ENCODE results near the gene SGCD. TPM values are rescaled to one million over a fixed set of nuclear protein-coding genes. Genes with fewer than 3 reads are reported as not detected.

SGCD gene
- total and polyA plus RNA-seq, 12 donors, result 1.0 to 30.4 (median 9.4) TPM

GRCh38 chr5:156758011-156758791, 431.2 kb downstream of the SGCD start:
- Histone ChIP-seq H3K4me3 (no peak overlapping the region), H3K9me3 (replicated peaks in 1 of 3) (no peaks in the 10 kb centered on the region), H3K36me3 (replicated peaks in 1 of 2) (no peaks in the 10 kb centered on the region), H3K27me3 (no peaks in the 10 kb centered on the region), H3K27ac (no peak overlapping the region), H3K4me1 (replicated peaks in 1 of 2) (no peaks in the 10 kb centered on the region)
- DNase-seq, result no peak
- TF ChIP-seq POLR2A (IDR thresholded peaks at IDR 0.05) (no peak), CTCF (IDR thresholded peaks at IDR 0.05) (no peak)
- intact Hi-C loops (cut with DNase I), result no loop called here
- WGBS, 4 donors, result 76 to 92% (median 84%) methylated on average over 2 of the region's 2 CpGs

GRCh38 chr5:156759156-156759555, 432.2 kb downstream of the SGCD start:
- intact Hi-C loops (cut with DNase I), result no loop called here
- H3K4me1 ChIP-seq (replicated peaks in 1 of 2), result no peaks in the 10 kb centered on the region

GRCh38 chr5:156762771-156763170, 435.8 kb downstream of the SGCD start:
- Histone ChIP-seq H3K27ac (no peak overlapping the region), H3K36me3 (replicated peaks in 1 of 2) (no peaks in the 10 kb centered on the region), H3K9me3 (replicated peaks in 1 of 3) (no peaks in the 10 kb centered on the region), H3K27me3 (no peaks in the 10 kb centered on the region), H3K4me3 (no peak overlapping the region), H3K4me1 (replicated peaks in 1 of 2) (no peaks in the 10 kb centered on the region)
- intact Hi-C loops (cut with DNase I), result no loop called here
- DNase-seq, result no peak
- TF ChIP-seq POLR2A (IDR thresholded peaks at IDR 0.05) (no peak), CTCF (IDR thresholded peaks at IDR 0.05) (no peak)

More at GRCh38 chr5:156759156-156759555, 432.2 kb downstream of the SGCD start:
- TF ChIP-seq CTCF (IDR thresholded peaks at IDR 0.05) (no peak), POLR2A (IDR thresholded peaks at IDR 0.05) (no peak)
- Histone ChIP-seq H3K9me3 (replicated peaks in 1 of 3) (no peaks in the 10 kb centered on the region), H3K27ac (no peak overlapping the region), H3K4me3 (no peak overlapping the region), H3K36me3 (replicated peaks in 1 of 2) (no peaks in the 10 kb centered on the region), H3K27me3 (no peaks in the 10 kb centered on the region)
- 92 to 97% (median 93%) methylated on average over 11 of the region's 11 CpGs for WGBS, 4 donors
- DNase-seq, result no peak

GRCh38 chr5:156764176-156764971, 437.4 kb downstream of the SGCD start:
- Histone ChIP-seq H3K4me1 (replicated peaks in 1 of 2) (no peaks in the 10 kb centered on the region), H3K9me3 (replicated peaks in 1 of 3) (no peaks in the 10 kb centered on the region), H3K4me3 (no peak overlapping the region), H3K36me3 (replicated peaks in 1 of 2) (no peaks in the 10 kb centered on the region), H3K27ac (no peak overlapping the region), H3K27me3 (no peaks in the 10 kb centered on the region)
- intact Hi-C loops (cut with DNase I), result no loop called here
- TF ChIP-seq POLR2A (IDR thresholded peaks at IDR 0.05), result no peak
- TF ChIP-seq CTCF (IDR thresholded peaks at IDR 0.05), result no peak
- DNase-seq, result no peak
- WGBS, 4 donors, result 69 to 83% (median 76%) methylated on average over 6 of the region's 6 CpGs
